HG02970 (cell line): Measurements from ENCODE around the gene KTI12.
"Not testable (repeated sequence)": the region's sequence is repeated elsewhere in the genome, so short reads cannot be mapped to it uniquely, and the experiment has no call there.

Source experiments
- ATAC-seq: cut with Tn5 transposase; IDR thresholded peaks from one replicate; pipeline ENCODE4 v1.9.1; 2021; ENCODE audit warnings: mild to moderate bottlenecking, moderate library complexity, moderate number of reproducible peaks; ENCODE audit not compliant: unreplicated experiment, low FRiP score

Gene KTI12, protein sequence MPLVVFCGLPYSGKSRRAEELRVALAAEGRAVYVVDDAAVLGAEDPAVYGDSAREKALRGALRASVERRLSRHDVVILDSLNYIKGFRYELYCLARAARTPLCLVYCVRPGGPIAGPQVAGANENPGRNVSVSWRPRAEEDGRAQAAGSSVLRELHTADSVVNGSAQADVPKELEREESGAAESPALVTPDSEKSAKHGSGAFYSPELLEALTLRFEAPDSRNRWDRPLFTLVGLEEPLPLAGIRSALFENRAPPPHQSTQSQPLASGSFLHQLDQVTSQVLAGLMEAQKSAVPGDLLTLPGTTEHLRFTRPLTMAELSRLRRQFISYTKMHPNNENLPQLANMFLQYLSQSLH

DNA sequence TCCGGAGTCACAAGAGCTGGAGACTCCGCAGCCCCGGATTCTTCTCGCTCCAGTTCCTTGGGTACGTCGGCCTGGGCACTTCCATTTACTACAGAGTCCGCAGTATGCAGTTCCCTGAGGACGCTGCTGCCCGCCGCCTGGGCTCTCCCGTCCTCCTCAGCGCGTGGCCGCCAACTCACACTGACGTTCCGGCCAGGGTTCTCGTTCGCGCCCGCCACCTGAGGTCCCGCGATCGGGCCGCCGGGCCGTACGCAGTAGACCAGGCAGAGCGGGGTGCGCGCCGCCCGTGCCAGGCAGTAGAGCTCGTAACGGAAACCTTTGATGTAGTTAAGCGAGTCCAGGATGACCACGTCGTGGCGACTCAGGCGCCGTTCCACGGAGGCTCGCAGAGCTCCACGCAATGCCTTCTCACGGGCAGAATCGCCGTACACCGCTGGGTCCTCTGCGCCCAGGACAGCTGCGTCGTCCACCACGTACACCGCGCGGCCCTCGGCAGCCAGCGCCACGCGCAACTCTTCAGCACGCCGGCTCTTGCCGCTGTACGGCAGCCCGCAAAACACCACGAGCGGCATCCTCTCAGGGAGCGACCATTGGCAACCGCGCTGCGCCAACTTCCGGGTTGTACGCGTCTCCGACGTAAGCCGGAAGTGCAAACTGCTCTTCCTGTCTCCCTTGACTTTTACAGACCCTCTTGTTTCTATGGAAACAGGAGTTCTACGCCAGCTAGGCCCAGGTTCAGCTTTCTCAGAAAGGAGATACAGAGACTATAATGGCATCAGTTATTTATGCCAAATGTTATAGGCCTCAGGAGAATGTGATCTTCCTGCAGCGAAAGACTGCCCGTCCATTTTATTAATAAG, at the start of gene KTI12:
Gene KTI12, minus strand, starts transcription at position 621 of the 860 bp plus-strand sequence. Its CDS starts 49 bp downstream, at position 572.
- ATAC-seq: peak; percentile 64

DNA sequence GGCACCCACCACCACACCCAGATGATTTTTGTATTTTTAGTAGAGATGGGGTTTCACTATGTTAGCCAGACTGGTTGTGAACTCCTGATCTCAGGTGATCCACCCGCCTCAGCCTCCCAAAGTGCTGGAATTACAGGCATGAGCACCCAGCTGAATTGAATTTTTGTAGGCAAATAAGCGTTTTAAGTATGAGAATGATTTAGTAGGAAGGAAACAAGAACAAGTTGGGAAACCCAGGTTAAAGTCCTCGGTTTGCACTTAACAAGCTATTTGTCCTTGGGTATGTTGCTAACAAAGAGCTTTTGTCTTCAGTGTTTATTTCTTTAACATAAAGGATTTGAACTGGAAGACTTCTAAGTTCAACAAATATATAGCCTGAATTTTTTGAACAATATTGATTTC, 46.4 kb upstream of the KTI12 start:
- ATAC-seq: no peak

DNA sequence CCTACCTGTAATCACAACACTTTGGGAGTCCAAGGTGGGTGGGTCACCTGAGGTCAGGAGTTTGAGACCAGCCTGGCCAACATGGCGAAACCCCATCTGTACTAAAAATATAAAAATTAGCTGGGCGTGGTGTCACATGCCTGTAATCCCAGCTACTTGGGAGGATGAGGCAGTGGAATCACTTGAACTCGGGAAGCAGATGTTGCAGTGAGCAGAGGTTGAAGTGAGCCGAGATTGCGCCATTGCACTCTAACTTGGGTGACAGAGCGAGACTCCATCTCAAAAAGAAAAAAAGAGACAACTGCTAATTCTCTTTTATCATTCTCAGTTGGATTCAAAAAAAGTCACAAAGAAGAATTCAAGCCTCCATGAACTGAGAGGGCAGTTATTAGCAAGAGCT, 43.7 kb upstream of the KTI12 start:
- not testable (repeated sequence) for ATAC-seq

DNA sequence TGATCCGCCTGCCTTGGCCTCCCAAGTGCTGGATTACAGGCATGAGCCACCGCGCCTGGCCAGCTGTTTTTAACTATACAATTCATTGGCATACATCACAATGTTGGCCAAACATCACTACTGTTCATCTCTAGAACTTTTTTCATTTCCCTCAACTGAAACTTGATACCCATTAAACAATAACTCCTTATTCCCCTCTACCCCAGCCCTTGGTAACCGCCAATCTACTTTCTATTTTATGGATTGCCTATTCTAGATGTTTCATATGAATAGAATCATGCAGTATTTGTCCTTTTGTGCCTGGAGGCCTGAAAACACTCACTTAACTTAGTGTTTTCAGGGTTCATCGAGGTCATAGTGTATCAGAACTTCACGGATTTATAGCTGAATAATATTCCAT, 38.7 kb upstream of the KTI12 start:
- ATAC-seq: no peak

DNA sequence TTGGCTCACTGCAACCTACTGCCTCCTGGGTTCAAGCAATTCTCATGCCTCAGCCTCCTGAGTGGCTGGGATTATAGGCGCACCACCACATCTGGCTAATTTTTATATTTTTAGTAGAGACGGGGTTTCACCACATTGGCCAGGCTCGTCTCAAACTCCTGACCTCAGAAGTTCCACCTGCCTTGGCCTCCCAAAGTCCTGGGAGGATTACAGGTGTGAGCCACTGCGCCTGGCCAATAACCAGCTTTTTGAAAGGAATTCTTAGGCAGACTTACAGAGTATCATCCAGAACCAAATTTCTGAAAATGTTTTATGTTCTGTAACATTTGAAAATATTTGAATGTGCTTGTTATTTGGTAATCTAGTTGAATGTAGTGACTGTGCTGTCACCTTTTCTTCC, 37.1 kb upstream of the KTI12 start:
- no peak for ATAC-seq

DNA sequence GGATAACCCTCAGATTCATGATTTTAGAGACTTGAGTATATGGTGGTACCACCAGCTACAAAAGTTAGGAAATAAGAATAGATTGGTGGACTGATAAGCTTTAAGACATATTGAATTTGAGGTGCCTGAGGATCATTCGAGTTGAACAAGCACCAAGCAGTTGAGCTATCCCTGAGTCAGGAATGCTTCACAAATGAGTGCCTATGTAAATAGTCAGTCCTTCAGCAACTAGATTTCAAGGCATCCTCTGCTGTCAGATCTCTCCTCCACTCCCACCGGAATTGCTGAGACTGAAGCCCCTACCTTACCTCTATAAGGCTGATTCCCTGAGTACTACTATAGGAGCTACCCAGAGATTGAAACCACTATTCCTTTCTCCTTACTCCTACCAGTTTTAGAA, 29.6 kb upstream of the KTI12 start:
- ATAC-seq: no peak

DNA sequence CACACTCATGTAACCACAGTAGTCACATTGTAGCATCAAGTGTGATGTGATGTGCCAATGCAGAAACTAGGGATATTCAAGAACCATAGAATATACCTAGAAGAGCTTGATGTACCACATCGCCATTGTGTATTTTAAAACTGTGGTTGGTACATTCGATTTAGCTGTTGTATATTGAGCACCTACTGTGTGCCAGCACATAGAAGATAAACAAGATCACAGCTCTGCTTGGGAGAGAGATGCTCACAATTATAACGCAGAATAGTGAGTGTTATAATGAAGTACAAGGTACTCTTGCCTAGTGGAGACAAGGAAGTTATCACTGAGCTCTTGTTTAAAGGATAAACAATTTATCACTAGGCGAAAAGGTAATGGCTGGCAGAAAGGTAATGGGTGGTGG, 27.2 kb upstream of the KTI12 start:
- no peak for ATAC-seq

DNA sequence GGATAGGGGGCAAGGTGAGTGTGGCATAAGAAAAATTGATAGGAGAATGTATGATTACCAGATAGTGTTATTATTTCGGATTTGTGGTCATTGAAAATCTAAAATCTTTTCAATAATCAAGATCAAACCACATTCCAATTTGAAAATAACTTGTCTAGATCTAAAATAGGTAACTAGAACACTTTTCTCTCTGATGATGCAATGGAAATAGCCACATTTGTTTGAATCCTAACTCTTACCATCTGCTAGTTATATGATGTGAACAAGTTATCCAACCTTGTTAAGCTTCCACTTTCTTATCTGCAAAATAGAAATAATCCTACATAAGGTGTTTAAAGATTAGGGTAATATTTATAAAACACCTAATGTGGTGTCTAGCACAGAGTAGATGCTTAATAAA, 26.3 kb upstream of the KTI12 start:
- no peak for ATAC-seq

DNA sequence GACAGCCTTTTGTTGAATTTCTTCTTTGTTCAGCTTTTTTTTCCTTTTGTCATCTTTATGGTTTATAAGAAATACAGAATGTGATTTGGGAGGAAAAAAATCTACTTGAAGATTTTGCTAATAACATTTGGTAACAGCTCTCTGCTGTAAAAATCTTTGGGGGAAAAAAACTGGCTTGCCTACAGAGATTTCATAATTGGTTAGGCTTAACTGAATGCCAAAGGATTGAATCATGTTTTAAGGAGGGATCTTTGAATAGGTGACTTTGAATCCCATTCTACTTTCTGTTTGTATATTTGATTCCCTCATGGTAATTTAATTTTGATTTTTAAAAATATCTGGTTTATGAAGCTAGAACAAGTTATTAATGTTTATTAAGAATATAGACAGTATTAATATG, 25.7 kb upstream of the KTI12 start:
- no peak for ATAC-seq

DNA sequence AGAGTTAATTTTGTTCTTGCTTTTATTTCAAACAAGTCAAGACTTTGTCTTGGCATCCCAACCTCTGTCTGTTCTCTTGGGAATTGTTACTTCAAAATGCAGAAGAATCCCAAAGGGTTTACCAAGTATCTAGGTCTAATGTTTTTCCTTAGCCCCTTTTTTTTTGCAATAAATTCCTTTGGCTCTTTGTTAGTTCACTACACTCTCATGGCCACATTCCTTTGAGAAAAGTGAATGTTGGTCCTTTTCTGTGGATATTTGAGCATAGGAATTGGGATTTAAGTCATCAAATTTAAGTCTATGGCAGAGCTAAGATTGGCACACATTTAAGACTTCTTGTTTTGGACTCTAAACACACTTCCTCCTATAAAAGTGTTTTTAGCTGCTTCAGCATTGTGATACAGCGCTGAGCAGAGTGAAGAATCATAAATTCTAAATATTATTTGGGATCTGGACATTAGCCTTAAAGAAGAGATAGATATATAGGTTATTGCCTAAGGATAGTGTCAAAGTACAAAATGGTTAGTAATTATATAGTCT, 24.3 kb upstream of the KTI12 start:
- ATAC-seq: no peak

DNA sequence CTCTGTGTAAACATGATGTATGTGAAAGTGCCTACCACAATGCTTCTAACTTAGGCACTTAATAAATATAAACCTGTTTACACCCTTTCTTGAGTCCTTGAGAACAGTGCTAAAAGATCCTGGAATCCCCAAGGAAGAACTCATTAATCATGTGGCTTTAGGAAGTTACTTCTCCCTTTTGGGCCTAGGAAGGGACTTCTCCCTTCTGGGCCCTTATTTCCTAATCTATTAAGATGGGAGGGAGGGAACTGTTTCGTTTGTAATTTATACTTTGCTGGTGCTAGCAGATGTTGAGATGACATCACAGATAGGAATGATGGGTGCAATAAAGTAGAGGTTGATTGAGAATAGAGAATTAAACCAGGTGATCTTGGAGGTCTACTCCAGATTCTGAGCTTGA, 23.6 kb upstream of the KTI12 start:
- ATAC-seq: no peak

DNA sequence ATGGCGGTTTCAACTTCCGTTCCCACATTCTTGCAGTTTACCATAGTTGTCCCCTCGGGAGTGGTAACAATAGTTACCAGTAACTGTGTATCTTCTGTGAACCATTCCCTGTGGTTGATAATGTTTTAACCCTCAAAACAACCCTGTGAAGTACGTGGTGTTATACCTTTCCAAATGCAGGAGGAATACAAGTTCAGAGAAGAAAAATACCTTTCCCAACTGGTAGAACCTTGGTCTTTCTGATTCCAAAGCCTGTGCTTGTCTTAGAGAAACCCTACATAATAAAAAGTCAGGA, 23.3 kb upstream of the KTI12 start:
- peak; percentile 25 for ATAC-seq

DNA sequence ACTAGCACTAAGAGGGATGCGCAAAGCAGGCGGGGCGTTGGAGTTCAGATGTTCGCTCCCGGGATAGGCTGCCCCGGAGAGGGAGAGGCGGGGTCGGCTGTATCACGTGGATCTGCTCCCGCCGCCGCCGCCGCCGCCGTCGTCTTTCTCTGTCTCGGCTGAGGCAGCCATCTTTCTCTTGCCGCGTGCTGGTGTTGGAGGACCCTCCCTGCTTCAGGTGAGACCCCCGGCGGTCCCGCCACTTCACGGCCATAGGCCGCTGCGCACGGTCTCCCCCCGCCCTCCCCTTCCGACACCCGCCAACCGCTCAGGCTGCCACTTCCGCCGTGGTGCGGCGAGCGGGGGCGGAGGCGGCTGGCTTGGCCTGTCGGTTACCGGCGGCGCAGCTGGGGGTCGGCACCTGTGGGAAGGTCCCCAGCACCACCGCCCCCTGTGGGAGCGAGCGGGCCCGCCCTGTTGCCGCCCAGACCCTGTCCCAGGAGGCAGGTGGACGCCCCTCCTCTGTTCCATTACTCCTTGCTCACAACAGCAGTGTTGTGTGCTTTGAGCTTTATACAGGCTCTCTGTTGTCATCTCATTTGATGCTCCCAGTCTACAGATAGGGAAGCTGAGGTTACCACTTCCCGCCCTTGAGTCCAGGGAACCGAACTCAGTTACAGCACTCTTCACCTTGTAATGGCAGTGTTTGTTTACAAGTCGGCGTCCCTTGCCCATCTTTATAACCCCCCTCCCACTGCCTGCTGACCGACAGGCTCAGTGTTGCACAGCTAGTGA, 22.7 kb upstream of the KTI12 start, which contains the start of gene BTF3L4:
Gene BTF3L4, plus strand, starts transcription at position 133 of the 774 bp plus-strand sequence. CDS start 3,553 bp downstream, outside the sequence.
- peak; percentile 75 for ATAC-seq

DNA sequence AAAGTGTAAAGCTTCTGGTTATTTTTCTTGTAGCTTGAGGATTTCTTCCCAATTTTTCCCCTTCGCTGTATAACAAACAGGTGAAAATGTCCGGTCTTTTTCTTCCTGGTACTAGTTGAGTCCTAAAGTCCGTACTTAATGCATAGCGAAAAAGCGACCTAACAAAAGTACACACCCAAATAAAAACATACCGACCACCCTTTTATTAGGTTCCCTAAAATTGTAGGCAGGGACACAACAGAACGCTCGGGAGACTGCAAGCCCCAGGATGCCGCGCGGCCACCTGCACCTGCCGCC, 22.2 kb upstream of the KTI12 start:
- no peak for ATAC-seq

DNA sequence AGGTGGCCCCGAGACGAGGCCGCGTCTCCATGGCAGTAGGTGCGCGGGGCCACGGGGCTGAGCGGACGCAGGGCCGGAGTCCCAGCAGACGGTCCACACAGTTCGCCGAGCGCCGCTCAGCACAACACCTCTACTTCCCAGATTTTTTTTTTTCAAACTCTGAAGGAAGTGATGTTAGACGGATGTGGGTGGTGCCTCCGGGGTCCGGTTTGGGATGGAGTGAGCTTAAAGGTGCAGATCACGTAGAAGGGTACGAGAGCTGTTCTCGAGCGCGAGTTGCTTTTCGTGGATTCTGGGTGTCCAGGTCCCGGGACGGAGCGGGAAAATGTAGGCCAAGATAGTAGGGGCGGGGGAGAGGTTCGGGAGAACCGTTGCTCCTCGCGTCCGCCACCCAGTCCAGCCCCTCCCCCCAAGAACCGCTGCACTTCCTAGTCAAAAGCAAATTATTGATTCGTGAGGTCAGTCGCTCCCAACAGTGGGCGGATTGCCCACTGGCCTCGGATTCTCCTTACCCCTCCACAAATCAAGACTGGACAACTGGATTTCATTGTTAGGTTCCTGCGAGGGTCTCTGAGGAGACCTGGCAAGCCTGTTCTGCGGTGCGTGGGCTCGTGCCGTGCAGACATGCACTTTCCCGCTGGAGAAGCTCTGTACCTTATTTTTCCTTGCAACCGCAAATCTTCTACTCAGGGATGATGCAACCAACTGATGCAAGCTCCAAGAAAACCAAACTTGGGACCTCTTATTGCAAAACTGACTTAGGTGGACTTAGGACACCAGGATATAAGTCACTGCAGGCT, 21.7 kb upstream of the KTI12 start, which contains the start of gene TXNDC12:
Gene TXNDC12, minus strand, starts transcription at position 126 of the 800 bp plus-strand sequence. Its CDS starts 95 bp downstream, at position 31.
- ATAC-seq: peak; percentile 34

DNA sequence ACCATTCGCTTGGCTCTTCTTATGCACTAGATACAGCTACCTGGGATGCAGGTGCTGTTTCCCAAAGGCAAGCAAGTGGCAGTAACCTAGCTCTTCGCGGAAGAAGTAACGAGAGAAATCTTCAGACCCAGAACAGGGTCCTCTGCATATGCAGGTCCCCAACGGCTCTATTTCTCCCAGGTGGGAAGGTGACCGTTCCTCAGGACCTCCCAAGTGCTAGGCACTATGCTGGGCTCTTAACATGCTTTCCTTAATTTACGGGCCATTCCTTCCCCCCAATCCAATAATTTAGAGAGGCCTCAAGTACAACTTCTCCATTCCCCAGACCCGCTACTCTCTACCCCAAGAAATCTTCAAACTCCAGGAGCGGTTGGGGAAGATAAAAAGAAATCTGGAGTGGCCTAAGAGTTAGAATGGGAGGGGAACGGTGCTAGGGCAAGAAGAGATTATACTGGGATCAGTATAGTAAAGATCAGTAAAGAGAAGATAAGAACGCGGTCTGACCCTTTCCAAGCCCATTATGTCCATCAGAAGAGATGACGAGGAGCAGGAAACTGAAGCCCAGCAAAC, 21.0 kb upstream of the KTI12 start:
- no peak for ATAC-seq

DNA sequence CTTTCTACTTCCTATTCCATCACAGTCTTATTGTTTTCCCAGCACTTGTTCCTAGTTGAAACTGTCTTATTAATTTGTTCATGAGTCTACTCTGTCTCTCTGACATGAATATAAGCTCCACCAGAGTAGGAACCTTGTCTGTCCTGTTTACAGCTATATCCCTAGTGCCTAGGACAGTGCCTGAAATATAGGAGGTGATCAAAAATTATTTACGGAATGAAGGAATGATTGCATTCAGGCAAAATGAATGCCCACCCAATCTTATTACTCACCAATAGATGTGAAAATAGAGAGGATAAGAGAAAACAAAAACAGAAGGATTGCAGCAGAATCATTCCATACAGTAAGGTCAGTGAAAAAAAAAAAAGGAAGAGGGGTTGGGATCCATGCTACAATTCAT, 20.3 kb upstream of the KTI12 start:
- ATAC-seq: no peak

DNA sequence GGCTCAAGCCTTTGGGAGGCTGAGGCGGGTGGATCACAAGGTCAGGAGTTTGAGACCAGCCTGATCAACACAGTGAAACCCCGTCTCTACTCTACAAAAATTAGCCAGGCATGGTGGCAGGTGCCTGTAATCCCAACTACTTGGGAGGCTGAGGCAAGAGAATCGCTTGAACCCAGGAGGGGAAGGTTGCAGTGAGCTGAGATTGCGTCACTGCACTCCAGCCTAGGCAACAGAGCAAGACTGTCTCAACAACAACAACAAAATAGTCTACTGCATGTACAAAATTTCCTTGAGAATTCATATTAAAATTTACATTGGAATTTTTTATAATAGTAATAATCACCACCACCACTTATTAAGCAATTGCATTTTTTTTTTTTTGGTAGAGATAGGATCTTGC, 15.7 kb upstream of the KTI12 start:
- ATAC-seq: not testable (repeated sequence)

DNA sequence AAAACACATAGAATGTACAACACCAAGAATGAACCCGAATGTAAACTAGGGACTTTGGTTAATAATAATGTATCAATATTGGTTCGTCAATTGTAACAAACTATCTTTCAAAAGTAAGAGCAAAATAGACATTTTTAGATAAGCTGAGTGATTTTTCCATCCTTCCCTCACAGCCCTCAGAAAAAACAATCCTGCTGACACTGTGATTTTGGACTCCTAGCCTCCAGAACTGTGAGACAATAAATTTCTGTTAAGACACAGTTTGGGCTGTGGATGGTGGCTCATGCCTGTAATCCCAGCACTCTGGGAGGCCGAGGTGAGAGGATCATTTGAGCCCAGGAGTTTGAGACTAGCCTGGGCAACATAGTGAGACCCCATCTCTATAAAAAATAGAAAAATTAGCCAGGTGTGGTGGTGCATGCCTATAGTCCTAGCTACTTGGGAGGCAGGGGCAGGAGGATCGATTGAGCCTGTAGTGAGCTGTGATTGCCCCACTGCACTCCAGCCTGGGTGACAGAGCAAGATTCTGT, 12.1 kb upstream of the KTI12 start:
- not testable (repeated sequence) for ATAC-seq
